CD14-positive monocyte (primary cell): Measurements from ENCODE around the gene RDH5. TPM values are rescaled to one million over a fixed set of nuclear protein-coding genes. Genes with fewer than 3 reads are reported as not detected.

Source experiments
- DNase-seq, 3 donors: peaks; one replicate each; pipeline ENCODE4 v3.0.0-alpha.2; 2011 to 2022
- H2AFZ ChIP-seq: 2 replicates; pipeline ENCODE4 v1.6.0; 2012; ENCODE audit warnings: mild to moderate bottlenecking, low read depth, low read length, inconsistent platforms; ENCODE audit not compliant: insufficient read depth, poor library complexity, severe bottlenecking
- H3K27ac ChIP-seq, 2 donors: 1 replicate in 1 of 2; 2 replicates in 1 of 2; pipeline ENCODE4 v1.5.1; 2012 to 2013; ENCODE audit warnings: low read length in 2 of 2, control low read depth in 1 of 2, inconsistent platforms in 1 of 2, low read depth in 1 of 2, mild to moderate bottlenecking in 1 of 2
- H3K27me3 ChIP-seq, 2 donors: one replicate each; pipeline versions ENCODE4 v1.6.0 to v1.6.1; 2011 to 2013; ENCODE audit warnings: low read length in 2 of 2; ENCODE audit not compliant: control insufficient read depth in 2 of 2, insufficient read depth in 2 of 2
- H3K36me3 ChIP-seq, 2 donors: replicated peaks in 1 of 2; 1 replicate in 1 of 2; 2 replicates in 1 of 2; pipeline versions ENCODE4 v1.5.1 to v1.6.1; 2012 to 2013; ENCODE audit warnings: low read length in 2 of 2, control low read depth in 1 of 2, inconsistent platforms in 1 of 2, mild to moderate bottlenecking in 1 of 2; ENCODE audit not compliant: insufficient read depth in 2 of 2, control insufficient read depth in 1 of 2
- H3K4me1 ChIP-seq, 2 donors: 1 replicate in 1 of 2; 2 replicates in 1 of 2; pipeline versions ENCODE4 v1.5.1 to v1.6.1; 2012 to 2013; ENCODE audit warnings: low read length in 2 of 2, control low read depth in 1 of 2, inconsistent platforms in 1 of 2, mild to moderate bottlenecking in 1 of 2, moderate library complexity in 1 of 2; ENCODE audit not compliant: insufficient read depth in 2 of 2, control insufficient read depth in 1 of 2
- H3K4me2 ChIP-seq: replicated peaks from 2 replicates; pipeline ENCODE3; 2012; ENCODE audit warnings: low read length, moderate library complexity, mild to moderate bottlenecking; ENCODE audit not compliant: poor library complexity, severe bottlenecking; ENCODE audit errors: extremely low read depth
- H3K4me3 ChIP-seq, 3 experiments: fragments of 200-600 bp in 1 of 3; sonication (generic) in 1 of 3; replicated peaks in 1 of 3; 1 replicate in 2 of 3; 2 replicates in 1 of 3; pipeline ENCODE4 v1.5.1; 2011 to 2013; ENCODE audit warnings: low read length in 3 of 3, mild to moderate bottlenecking in 3 of 3, control low read depth in 2 of 3, low read depth in 2 of 3, inconsistent platforms in 1 of 3, moderate library complexity in 1 of 3
- H3K79me2 ChIP-seq: 2 replicates; pipeline ENCODE4 v1.6.0; 2012; ENCODE audit warnings: mild to moderate bottlenecking, control low read depth, inconsistent platforms, low read length, moderate library complexity; ENCODE audit not compliant: insufficient read depth
- H3K9ac ChIP-seq: 2 replicates; pipeline ENCODE4 v1.6.0; 2017; ENCODE audit warnings: low read length, mild to moderate bottlenecking; ENCODE audit not compliant: insufficient read depth, poor library complexity, severe bottlenecking
- H3K9me3 ChIP-seq, 2 donors: replicated peaks in 1 of 2; 1 replicate in 1 of 2; 2 replicates in 1 of 2; pipeline versions ENCODE4 v1.5.1 to v1.6.1; 2012 to 2013; ENCODE audit warnings: low read length in 2 of 2, control low read depth in 1 of 2; ENCODE audit not compliant: control insufficient read depth in 1 of 2, insufficient read depth in 1 of 2
- H4K20me1 ChIP-seq: 2 replicates; pipeline ENCODE4 v1.6.0; 2012; ENCODE audit warnings: mild to moderate bottlenecking, low read length, control low read depth, moderate library complexity; ENCODE audit not compliant: insufficient read depth
- H3K27ac Mint-ChIP-seq, 7 donors: one replicate each; pipeline ENCODE4 v1.8.0; 2020; ENCODE audit warnings: mild to moderate bottlenecking in 7 of 7, mixed read lengths in 7 of 7, moderate library complexity in 6 of 7, inconsistent platforms in 2 of 7
- H3K27me3 Mint-ChIP-seq, 3 donors: one replicate each; pipeline ENCODE4 v1.8.0; 2021 to 2022; ENCODE audit warnings: low read depth in 3 of 3, mild to moderate bottlenecking in 3 of 3, mixed read lengths in 3 of 3, moderate library complexity in 3 of 3, inconsistent platforms in 1 of 3
- H3K36me3 Mint-ChIP-seq, 2 donors: one replicate each; pipeline ENCODE4 v1.8.0; 2020; ENCODE audit warnings: mixed read lengths in 2 of 2, inconsistent platforms in 1 of 2, mild to moderate bottlenecking in 1 of 2
- H3K4me1 Mint-ChIP-seq: one replicate; pipeline ENCODE4 v1.8.0; 2020; ENCODE audit warnings: mild to moderate bottlenecking, mixed read lengths
- H3K4me3 Mint-ChIP-seq, 2 donors: one replicate each; pipeline ENCODE4 v1.8.0; 2020; ENCODE audit warnings: mild to moderate bottlenecking in 2 of 2, mixed read lengths in 2 of 2, moderate library complexity in 1 of 2
- H3K9me3 Mint-ChIP-seq, 7 donors: one replicate each; pipeline ENCODE4 v1.8.0; 2020 to 2022; ENCODE audit warnings: mixed read lengths in 7 of 7, mild to moderate bottlenecking in 6 of 7, moderate library complexity in 6 of 7, inconsistent platforms in 2 of 7
- WGBS: methylation state at CpG from one replicate; pipeline ENCODE4 v1.1.5; 2013; ENCODE audit warnings: missing lambda C conversion rate; ENCODE audit not compliant: insufficient coverage; 5-methylcytosine and 5-hydroxymethylcytosine counted together
- intact Hi-C, 2 donors: fragments of 100-400 bp; cut with micrococcal nuclease; formaldehyde crosslinking; loops; one replicate each; pipeline versions ENCODE4 v1.15.0 to v1.15.1; 2023
- polyA plus RNA-seq, 3 donors: library from polyadenylated mRNA; depleted of rRNA in 1 of 3; unstranded in 2 of 3; stranded (reverse) in 1 of 3; fragments of 300-500 nt in 2 of 3; fragments of >200 nt in 1 of 3; fragmentation: Illumina TruSeq in 2 of 3; gene quantifications; 1 replicate in 2 of 3; 2 replicates in 1 of 3; pipeline ENCODE4 v1.2.3, GENCODE V29; 2012 to 2021
- TF ChIP-seq, protein P1 (sequence below): fragments of 200-600 bp; IDR thresholded peaks from one replicate; pipeline ENCODE4 v1.8.0; 2022; ENCODE audit warnings: antibody characterized with exemption, mild to moderate bottlenecking

RDH5 gene
- polyA plus RNA-seq, 3 donors, result 1.2 to 10.4 (median 1.2) TPM

DNA sequence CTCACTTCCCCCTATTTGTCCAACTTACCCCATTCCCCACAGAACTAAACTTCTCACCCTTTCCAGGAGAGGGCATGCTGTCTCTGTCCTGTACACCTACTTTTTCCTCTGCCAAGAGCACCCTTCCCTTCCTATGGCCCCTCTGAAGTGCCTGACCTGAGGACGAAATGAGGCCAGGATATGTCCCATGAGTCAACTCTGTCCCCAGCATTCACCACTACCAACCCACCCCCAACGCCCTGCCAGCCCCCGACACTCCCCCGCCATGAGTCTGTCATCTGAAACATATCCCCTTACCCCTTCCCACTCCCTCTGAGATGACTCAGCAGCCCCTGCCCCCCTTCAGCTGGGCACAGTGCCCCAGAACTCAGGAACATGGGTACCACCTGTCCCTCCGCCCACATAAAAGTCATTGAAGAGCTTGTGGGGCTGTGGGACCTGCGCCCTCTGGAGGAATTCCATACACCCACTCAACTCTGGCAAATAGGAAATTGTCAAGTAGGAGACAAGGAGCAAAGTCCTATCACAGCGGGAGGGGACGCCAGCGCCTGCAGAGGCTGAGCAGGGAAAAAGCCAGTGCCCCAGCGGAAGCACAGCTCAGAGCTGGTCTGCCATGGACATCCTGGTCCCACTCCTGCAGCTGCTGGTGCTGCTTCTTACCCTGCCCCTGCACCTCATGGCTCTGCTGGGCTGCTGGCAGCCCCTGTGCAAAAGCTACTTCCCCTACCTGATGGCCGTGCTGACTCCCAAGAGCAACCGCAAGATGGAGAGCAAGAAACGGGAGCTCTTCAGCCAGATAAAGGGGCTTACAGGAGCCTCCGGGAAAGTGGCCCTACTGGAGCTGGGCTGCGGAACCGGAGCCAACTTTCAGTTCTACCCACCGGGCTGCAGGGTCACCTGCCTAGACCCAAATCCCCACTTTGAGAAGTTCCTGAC lies 38.8 kb upstream of the RDH5 start:
- Histone ChIP-seq H2AFZ (peak overlapping the region; percentile 79), H3K27me3 (no peaks in the 10 kb centered on the region), H3K36me3 (no peaks in the 10 kb centered on the region), H3K9ac (peak overlapping the region; percentile 17), H3K79me2 (no peaks in the 10 kb centered on the region), H3K9me3 (no peaks in the 10 kb centered on the region), H3K27ac (no peak overlapping the region), H3K4me1 (peaks cover 28 to 36% of the 10 kb centered on the region in 2 donors), H3K4me2 (peak overlapping the region; percentile 67), H4K20me1 (no peaks in the 10 kb centered on the region), H3K4me3 (peak overlapping the region; percentile 1 to 60 (median 31))
- Mint-ChIP-seq H3K27me3 (peaks cover 4 to 7% (median 4%) of the 10 kb centered on the region in 3 donors), H3K4me1 (peaks cover 38% of the 10 kb centered on the region), H3K4me3 (peak overlapping the region; percentile 72 to 93), H3K27ac (peak overlapping the region in 4 of 7 donors; percentile 26 to 85 (median 72)), H3K9me3 (no peaks in the 10 kb centered on the region), H3K36me3 (peaks cover 0 to 5% of the 10 kb centered on the region in 2 donors)
- WGBS, result 15% methylated on average over 12 of the region's 17 CpGs
- peak; percentile 17 to 47 (median 34) for DNase-seq
- TF ChIP-seq, protein P1, sequence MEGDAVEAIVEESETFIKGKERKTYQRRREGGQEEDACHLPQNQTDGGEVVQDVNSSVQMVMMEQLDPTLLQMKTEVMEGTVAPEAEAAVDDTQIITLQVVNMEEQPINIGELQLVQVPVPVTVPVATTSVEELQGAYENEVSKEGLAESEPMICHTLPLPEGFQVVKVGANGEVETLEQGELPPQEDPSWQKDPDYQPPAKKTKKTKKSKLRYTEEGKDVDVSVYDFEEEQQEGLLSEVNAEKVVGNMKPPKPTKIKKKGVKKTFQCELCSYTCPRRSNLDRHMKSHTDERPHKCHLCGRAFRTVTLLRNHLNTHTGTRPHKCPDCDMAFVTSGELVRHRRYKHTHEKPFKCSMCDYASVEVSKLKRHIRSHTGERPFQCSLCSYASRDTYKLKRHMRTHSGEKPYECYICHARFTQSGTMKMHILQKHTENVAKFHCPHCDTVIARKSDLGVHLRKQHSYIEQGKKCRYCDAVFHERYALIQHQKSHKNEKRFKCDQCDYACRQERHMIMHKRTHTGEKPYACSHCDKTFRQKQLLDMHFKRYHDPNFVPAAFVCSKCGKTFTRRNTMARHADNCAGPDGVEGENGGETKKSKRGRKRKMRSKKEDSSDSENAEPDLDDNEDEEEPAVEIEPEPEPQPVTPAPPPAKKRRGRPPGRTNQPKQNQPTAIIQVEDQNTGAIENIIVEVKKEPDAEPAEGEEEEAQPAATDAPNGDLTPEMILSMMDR, result peak; percentile 36
- intact Hi-C loops, result loop anchor here in 1 of 2 donors (5.0 kb wide), 1 partner anchor 36 kb away; the partner anchor contains the start of gene BLOC1S1

GRCh38 chr12:55682087-55682796 lies 38.0 kb upstream of the RDH5 start:
- H3K9me3 Mint-ChIP-seq, result no peaks in the 10 kb centered on the region
- TF ChIP-seq, protein P1, result no peak
- H3K9ac ChIP-seq, result peak overlapping the region; percentile 17
- H3K79me2 ChIP-seq, result no peaks in the 10 kb centered on the region
- H2AFZ ChIP-seq, result peak overlapping the region; percentile 79
- peak overlapping the region; percentile 67 for H3K4me2 ChIP-seq
- peak overlapping the region; percentile 72 to 93 for H3K4me3 Mint-ChIP-seq
- H3K4me1 ChIP-seq, result peaks cover 20 to 27% of the 10 kb centered on the region in 2 donors
- H3K27ac Mint-ChIP-seq, result peak overlapping the region in 2 of 7 donors; percentile 37 to 72
- no peak for DNase-seq
- no peaks in the 10 kb centered on the region for H3K9me3 ChIP-seq
- peaks cover 0 to 5% of the 10 kb centered on the region in 2 donors for H3K36me3 Mint-ChIP-seq
- H4K20me1 ChIP-seq, result no peaks in the 10 kb centered on the region
- H3K4me1 Mint-ChIP-seq, result peaks cover 32% of the 10 kb centered on the region
- 75% methylated on average over 3 of the region's 13 CpGs for WGBS
- intact Hi-C loops, result loop anchor here in 1 of 2 donors (5.0 kb wide), 1 partner anchor 35 kb away; the partner anchor contains the start of gene BLOC1S1
- peak overlapping the region; percentile 1 to 60 (median 31) for H3K4me3 ChIP-seq
- H3K27me3 Mint-ChIP-seq, result peaks cover 4 to 7% (median 6%) of the 10 kb centered on the region in 3 donors
- no peaks in the 10 kb centered on the region for H3K36me3 ChIP-seq
- no peaks in the 10 kb centered on the region for H3K27me3 ChIP-seq
- H3K27ac ChIP-seq, result no peak overlapping the region
